GM18505 (cell line): ENCODE data around the gene SRC.

Experiments used
- ATAC-seq: cut with Tn5 transposase; IDR thresholded peaks from one replicate; pipeline ENCODE4 v1.9.1; 2021; ENCODE audit not compliant: unreplicated experiment
- POLR2A ChIP-seq: IDR thresholded peaks from 4 replicates; pipeline ENCODE4 v1.6.1; 2011; ENCODE audit warnings: borderline replicate concordance; ENCODE audit not compliant: insufficient read depth, insufficient read length; ENCODE audit errors: extremely low read depth

SRC gene

GRCh38 chr20:37416100-37416847, 70.3 kb downstream of the SRC start:
- ATAC-seq, result no peak
- no peak for TF ChIP-seq POLR2A

- TF ChIP-seq POLR2A, result no peak
- no peak for ATAC-seq
Observed at GRCh38 chr20:37416848-37417616, 71.1 kb downstream of the SRC start.

- no peak for ATAC-seq
- no peak for TF ChIP-seq POLR2A
Observed at GRCh38 chr20:37417617-37418467, 71.9 kb downstream of the SRC start.

- ATAC-seq, result no peak
- TF ChIP-seq POLR2A, result no peak
Observed at GRCh38 chr20:37418591-37419109, 72.7 kb downstream of the SRC start.

GRCh38 chr20:37419307-37419706, 73.4 kb downstream of the SRC start:
- ATAC-seq, result no peak
- no peak for TF ChIP-seq POLR2A

GRCh38 chr20:37419774-37420542, 74.0 kb downstream of the SRC start:
- ATAC-seq, result no peak
- no peak for TF ChIP-seq POLR2A

- ATAC-seq, result no peak
- no peak for TF ChIP-seq POLR2A
Observed at GRCh38 chr20:37420610-37421009, 74.7 kb downstream of the SRC start.

- no peak for TF ChIP-seq POLR2A
- no peak for ATAC-seq
Observed at GRCh38 chr20:37421060-37421905, 75.3 kb downstream of the SRC start.

GRCh38 chr20:37421988-37422387, 76.0 kb downstream of the SRC start:
- TF ChIP-seq POLR2A, result no peak
- no peak for ATAC-seq

- ATAC-seq, result no peak
- TF ChIP-seq POLR2A, result no peak
Observed at GRCh38 chr20:37422791-37423286, 76.9 kb downstream of the SRC start.

- TF ChIP-seq POLR2A, result no peak
- ATAC-seq, result no peak
Observed at GRCh38 chr20:37423545-37423944, 77.6 kb downstream of the SRC start.
